ENCODE data around the gene RAD21L1. TPM values are rescaled to one million over a fixed set of nuclear protein-coding genes. Genes with fewer than 3 reads are reported as not detected.

Gene RAD21L1
- total RNA-seq = not detected

- H3K4me1 ChIP-seq = peaks cover 12 to 21% (median 17%) of the 10 kb centered on the region in 3 donors
- H3K9me3 ChIP-seq = peaks cover 0 to 8% (median 0%) of the 10 kb centered on the region in 3 donors
- no peak for DNase-seq
- WGBS, 2 donors = 0% methylated on average over 9 to 25 of the region's 88 CpGs
- H3K27me3 ChIP-seq = peaks cover 7 to 51% (median 12%) of the 10 kb centered on the region in 4 donors
- peak within 1 kb of the TSS; percentile 56 to 71 (median 62) for H3K4me3 ChIP-seq
- peak within 1 kb of the TSS; percentile 48 to 63 (median 58) for H3K27ac ChIP-seq
- H3K36me3 ChIP-seq = no peaks in the 10 kb centered on the region
- intact Hi-C loops (cut with DNase I) = no loop called here
- TF ChIP-seq, protein P1, sequence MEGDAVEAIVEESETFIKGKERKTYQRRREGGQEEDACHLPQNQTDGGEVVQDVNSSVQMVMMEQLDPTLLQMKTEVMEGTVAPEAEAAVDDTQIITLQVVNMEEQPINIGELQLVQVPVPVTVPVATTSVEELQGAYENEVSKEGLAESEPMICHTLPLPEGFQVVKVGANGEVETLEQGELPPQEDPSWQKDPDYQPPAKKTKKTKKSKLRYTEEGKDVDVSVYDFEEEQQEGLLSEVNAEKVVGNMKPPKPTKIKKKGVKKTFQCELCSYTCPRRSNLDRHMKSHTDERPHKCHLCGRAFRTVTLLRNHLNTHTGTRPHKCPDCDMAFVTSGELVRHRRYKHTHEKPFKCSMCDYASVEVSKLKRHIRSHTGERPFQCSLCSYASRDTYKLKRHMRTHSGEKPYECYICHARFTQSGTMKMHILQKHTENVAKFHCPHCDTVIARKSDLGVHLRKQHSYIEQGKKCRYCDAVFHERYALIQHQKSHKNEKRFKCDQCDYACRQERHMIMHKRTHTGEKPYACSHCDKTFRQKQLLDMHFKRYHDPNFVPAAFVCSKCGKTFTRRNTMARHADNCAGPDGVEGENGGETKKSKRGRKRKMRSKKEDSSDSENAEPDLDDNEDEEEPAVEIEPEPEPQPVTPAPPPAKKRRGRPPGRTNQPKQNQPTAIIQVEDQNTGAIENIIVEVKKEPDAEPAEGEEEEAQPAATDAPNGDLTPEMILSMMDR (IDR thresholded peaks at IDR 0.05) = no peak
- no peak for TF ChIP-seq POLR2A (IDR thresholded peaks at IDR 0.05)
Observed at GRCh38 chr20:1225783-1226654, at the start of gene RAD21L1. RAD21L1 (plus strand) TSS chr20:1226044; CDS start chr20:1228454, 2,410 bp downstream.

GRCh38 chr20:1177680-1178079, 48.2 kb upstream of the RAD21L1 start:
- no peaks in the 10 kb centered on the region for H3K27me3 ChIP-seq
- no peaks in the 10 kb centered on the region for H3K4me1 ChIP-seq
- TF ChIP-seq POLR2A (IDR thresholded peaks at IDR 0.05) = no peak
- TF ChIP-seq, protein P1 (IDR thresholded peaks at IDR 0.05) = peak in 1 of 6 experiments; percentile 17
- H3K27ac ChIP-seq = no peak overlapping the region
- intact Hi-C loops (cut with DNase I) = no loop called here
- no peak overlapping the region for H3K4me3 ChIP-seq
- DNase-seq = no peak
- no peaks in the 10 kb centered on the region for H3K9me3 ChIP-seq
- H3K36me3 ChIP-seq = peaks cover 0 to 51% (median 7%) of the 10 kb centered on the region in 3 donors
- WGBS, 2 donors = 89 to 93% methylated on average over 3 to 5 of the region's 5 CpGs

GRCh38 chr20:1178103-1178502, 47.7 kb upstream of the RAD21L1 start:
- DNase-seq = no peak
- Histone ChIP-seq H3K27me3 (no peaks in the 10 kb centered on the region), H3K27ac (no peak overlapping the region), H3K9me3 (no peaks in the 10 kb centered on the region), H3K4me1 (no peaks in the 10 kb centered on the region), H3K36me3 (peaks cover 0 to 47% (median 7%) of the 10 kb centered on the region in 3 donors), H3K4me3 (no peak overlapping the region)
- intact Hi-C loops (cut with DNase I) = no loop called here
- 82 to 96% methylated on average over 2 of the region's 3 CpGs for WGBS, 2 donors
- TF ChIP-seq, protein P1 (IDR thresholded peaks at IDR 0.05) = no peak

DNA sequence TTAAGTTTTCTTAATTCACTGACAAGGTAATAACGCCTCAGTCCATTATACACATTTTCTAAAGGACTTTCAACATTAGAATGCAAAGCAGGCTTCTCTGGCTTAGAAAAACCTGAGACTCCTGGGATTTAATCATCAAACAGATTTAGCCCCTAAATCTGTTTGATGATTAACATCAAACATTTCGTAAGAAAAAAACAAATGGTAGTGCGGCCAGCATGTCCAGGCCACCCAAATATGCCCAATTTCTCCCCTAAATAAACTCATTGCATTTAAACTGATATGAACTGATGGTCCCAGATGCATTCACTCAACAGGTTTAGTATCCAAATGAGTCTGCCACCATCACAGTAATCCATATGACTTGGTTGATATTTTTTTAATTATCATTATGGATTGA, 47.2 kb upstream of the RAD21L1 start:
- H3K4me3 ChIP-seq = no peak overlapping the region
- no peak for DNase-seq
- H3K36me3 ChIP-seq = peaks cover 0 to 42% (median 5%) of the 10 kb centered on the region in 3 donors
- intact Hi-C loops (cut with DNase I) = no loop called here
- TF ChIP-seq, protein P1 (IDR thresholded peaks at IDR 0.05) = no peak
- TF ChIP-seq POLR2A (IDR thresholded peaks at IDR 0.05) = no peak
- no peaks in the 10 kb centered on the region for H3K4me1 ChIP-seq
- WGBS, 2 donors = 83 to 88% methylated on average over 3 of the region's 3 CpGs
- no peak overlapping the region for H3K27ac ChIP-seq
- H3K27me3 ChIP-seq = peaks cover 0 to 2% (median 0%) of the 10 kb centered on the region in 4 donors
- H3K9me3 ChIP-seq = no peaks in the 10 kb centered on the region

GRCh38 chr20:1180949-1181348, 44.9 kb upstream of the RAD21L1 start:
- H3K4me3 ChIP-seq = no peak overlapping the region
- H3K4me1 ChIP-seq = peaks cover 6 to 17% (median 12%) of the 10 kb centered on the region in 3 donors
- H3K9me3 ChIP-seq = no peaks in the 10 kb centered on the region
- H3K27ac ChIP-seq = no peak overlapping the region
- H3K36me3 ChIP-seq = peaks cover 0 to 19% (median 0%) of the 10 kb centered on the region in 3 donors
- TF ChIP-seq, protein P1 (IDR thresholded peaks at IDR 0.05) = no peak
- TF ChIP-seq POLR2A (IDR thresholded peaks at IDR 0.05) = no peak
- H3K27me3 ChIP-seq = peaks cover 0 to 25% (median 6%) of the 10 kb centered on the region in 4 donors
- DNase-seq = no peak
- WGBS, 2 donors = 83% methylated on average over 1 of the region's 27 CpGs; no CpG with 5 or more reads in 1 of the 2 donors
- intact Hi-C loops (cut with DNase I) = no loop called here
